Heart left ventricle (tissue), 16 donors: ENCODE measurements around the gene GRID2IP. TPM values are rescaled to one million over a fixed set of nuclear protein-coding genes. Genes with fewer than 3 reads are reported as not detected.
A peak's percentile ranks its signal among the peaks of the same experiment; 100 is the strongest.

Source experiments
- ATAC-seq, 4 donors: fragments of 200-7000 bp; cut with Tn5 transposase; one replicate each; pipeline ENCODE4 v1.9.1; 2020 to 2022; ENCODE audit warnings: moderate library complexity in 4 of 4, mild to moderate bottlenecking in 3 of 4, moderate number of reproducible peaks in 1 of 4
- DNase-seq, 5 donors: peaks; one replicate each; pipeline ENCODE4 v3.0.0-alpha.2; 2020
- H3K27ac ChIP-seq, 12 donors: fragments of 200-600 bp; sonication (generic) in 4 of 12; one replicate each; pipeline versions ENCODE4 v1.5.0 to v1.8.0; 2016 to 2022; ENCODE audit warnings: mild to moderate bottlenecking in 2 of 12
- H3K27me3 ChIP-seq, 9 donors: fragments of 200-600 bp; sonication (generic) in 2 of 9; one replicate each; pipeline versions ENCODE4 v1.5.1 to v1.8.0; 2016 to 2022; ENCODE audit warnings: mild to moderate bottlenecking in 3 of 9
- H3K36me3 ChIP-seq, 9 donors: fragments of 200-600 bp; sonication (generic) in 2 of 9; one replicate each; pipeline versions ENCODE4 v1.5.0 to v1.8.0; 2018 to 2022; ENCODE audit warnings: mild to moderate bottlenecking in 2 of 9
- H3K4me1 ChIP-seq, 12 donors: fragments of 200-600 bp; sonication (generic) in 4 of 12; one replicate each; pipeline versions ENCODE4 v1.5.0 to v1.8.0; 2016 to 2022; ENCODE audit warnings: mild to moderate bottlenecking in 3 of 12
- H3K4me3 ChIP-seq, 12 donors: fragments of 200-600 bp; sonication (generic) in 4 of 12; one replicate each; pipeline versions ENCODE4 v1.5.0 to v1.8.0; 2017 to 2022; ENCODE audit warnings: mild to moderate bottlenecking in 9 of 12, moderate library complexity in 4 of 12
- H3K9me3 ChIP-seq, 12 donors: fragments of 200-600 bp; sonication (generic) in 4 of 12; one replicate each; pipeline versions ENCODE4 v1.5.0 to v1.8.0; 2016 to 2022; ENCODE audit warnings: mild to moderate bottlenecking in 1 of 12
- POLR2A ChIP-seq, 2 donors: fragments of 450-650 bp; IDR thresholded peaks; one replicate each; pipeline ENCODE4 v1.6.1; 2017; ENCODE audit warnings: antibody characterized with exemption in 2 of 2, mild to moderate bottlenecking in 2 of 2, moderate library complexity in 2 of 2
- WGBS, 4 donors: extraction: QIAGEN DNeasy Blood & Tissue Kit in 2 of 4; methylation state at CpG; one replicate each; pipeline versions ENCODE4 v1.1.5 to v1.1.7; 2013 to 2018; 5-methylcytosine and 5-hydroxymethylcytosine counted together
- intact Hi-C, 10 donors: fragments of 100-400 bp; cut with DNase I; formaldehyde crosslinking; loops; one replicate each; pipeline versions ENCODE4 v1.11.1 to v1.14.2; 2022
- polyA plus RNA-seq, 2 donors: library from polyadenylated mRNA; stranded (reverse); fragments of 200-250 nt; gene quantifications; one replicate each; pipeline ENCODE4 v1.2.3, GENCODE V29; 2013
- total RNA-seq, 9 donors: library from RNA; depleted of rRNA in 2 of 9; stranded (reverse); fragments of >200 nt in 2 of 9; fragmentation: NEBNext Ultra II Directional in 3 of 9; extraction: Animal tissue kit (Norgen Biotek cat#: 25700) in 3 of 9; gene quantifications; one replicate each; pipeline versions ENCODE4 v1.1.0 to v1.2.4, GENCODE V29; 2016 to 2023
- TF ChIP-seq, protein P1 (sequence below), 12 donors: fragments of 200-600 bp; sonication (generic) in 4 of 12; IDR thresholded peaks; one replicate each; pipeline versions ENCODE4 v1.5.0 to v1.8.0; 2018 to 2022; ENCODE audit warnings: antibody characterized with exemption in 12 of 12, mild to moderate bottlenecking in 5 of 12
- donor health status: ischemic (EF 13 %, LVEDD 7.1; RV severe dilation, severe dysfunction).
- donor health status: healthy with polysubstance abuse.
- donor health status: DM: no; HTN: yes; CAD: no.
- donor health status: DM: no; HTN: no; CAD: no.
- donor health status: ischemic (EF 25% LVEDD 6.9; RV normal size, moderate dysfunction).
- donor health status: ischemic (EF 25% LVEDD 5.7; RV mildly dilated, moderate dysfunction).
- donor health status: healthy.
- donor health status: DM: yes; HTN: yes; CAD: no.
- donor health status: ischemic (EF 35%, LVEDD 5.7; RV mildly dilated, moderate dysfunction).
- donor health status: nonischemic (EF 11% LVEDD 7.7; RV severe dilation, severe dysfunction).
- donor health status: DM: yes; HTN: yes; CAD: no.
- donor health status: PGD.
- donor health status: ischemic (EF 29% LVEDD 5.4; RV normal size, mild dysfunction).
- donor health status: nonischemic (EF 23%, LVEDD 6.1; RV moderate dilation, normal function).

Gene GRID2IP
- total and polyA plus RNA-seq, 11 donors, result 0.01 to 0.16 (median 0.08) TPM; not detected in 7

- WGBS, 4 donors, result 71 to 82% (median 78%) methylated on average over 13 to 14 of the region's 14 CpGs
- H3K36me3 ChIP-seq, result peaks cover 0 to 18% (median 12%) of the 10 kb centered on the region in 9 donors
- peak overlapping the region in 10 of 12 donors; percentile 56 to 93 (median 74) for H3K4me3 ChIP-seq
- H3K4me1 ChIP-seq, result peaks cover 0 to 16% (median 5%) of the 10 kb centered on the region in 12 donors
- intact Hi-C loops, result loop anchor here in 3 of 10 donors (5.0 to 10.0 kb wide), 3 partner anchors 61 to 156 kb away; partner anchors contain the start of gene ZNF12 (in 1 of the 3)
- peak overlapping the region in 9 of 12 donors; percentile 87 to 98 (median 94) for H3K27ac ChIP-seq
- no peak for ATAC-seq
- H3K27me3 ChIP-seq, result no peaks in the 10 kb centered on the region
- no peaks in the 10 kb centered on the region for H3K9me3 ChIP-seq
- peak in 2 of 5 donors; percentile 35 to 48 for DNase-seq
- TF ChIP-seq, protein P1, sequence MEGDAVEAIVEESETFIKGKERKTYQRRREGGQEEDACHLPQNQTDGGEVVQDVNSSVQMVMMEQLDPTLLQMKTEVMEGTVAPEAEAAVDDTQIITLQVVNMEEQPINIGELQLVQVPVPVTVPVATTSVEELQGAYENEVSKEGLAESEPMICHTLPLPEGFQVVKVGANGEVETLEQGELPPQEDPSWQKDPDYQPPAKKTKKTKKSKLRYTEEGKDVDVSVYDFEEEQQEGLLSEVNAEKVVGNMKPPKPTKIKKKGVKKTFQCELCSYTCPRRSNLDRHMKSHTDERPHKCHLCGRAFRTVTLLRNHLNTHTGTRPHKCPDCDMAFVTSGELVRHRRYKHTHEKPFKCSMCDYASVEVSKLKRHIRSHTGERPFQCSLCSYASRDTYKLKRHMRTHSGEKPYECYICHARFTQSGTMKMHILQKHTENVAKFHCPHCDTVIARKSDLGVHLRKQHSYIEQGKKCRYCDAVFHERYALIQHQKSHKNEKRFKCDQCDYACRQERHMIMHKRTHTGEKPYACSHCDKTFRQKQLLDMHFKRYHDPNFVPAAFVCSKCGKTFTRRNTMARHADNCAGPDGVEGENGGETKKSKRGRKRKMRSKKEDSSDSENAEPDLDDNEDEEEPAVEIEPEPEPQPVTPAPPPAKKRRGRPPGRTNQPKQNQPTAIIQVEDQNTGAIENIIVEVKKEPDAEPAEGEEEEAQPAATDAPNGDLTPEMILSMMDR (IDR thresholded peaks at IDR 0.05), result no peak
- no peak for TF ChIP-seq POLR2A (IDR thresholded peaks at IDR 0.05)
Observed at GRCh38 chr7:6576024-6576866, 25.0 kb upstream of the GRID2IP start.

GRCh38 chr7:6575281-6576023, 24.2 kb upstream of the GRID2IP start:
- intact Hi-C loops, result loop anchor here in 3 of 10 donors (5.0 to 10.0 kb wide), 3 partner anchors 61 to 157 kb away; partner anchors contain the start of gene ZNF12 (in 1 of the 3)
- Histone ChIP-seq H3K9me3 (no peaks in the 10 kb centered on the region), H3K4me3 (no peak overlapping the region), H3K4me1 (peaks cover 0 to 16% (median 5%) of the 10 kb centered on the region in 12 donors), H3K27ac (no peak overlapping the region), H3K27me3 (no peaks in the 10 kb centered on the region), H3K36me3 (peaks cover 0 to 10% (median 5%) of the 10 kb centered on the region in 9 donors)
- ATAC-seq (no peak), DNase-seq (no peak)
- no peak for TF ChIP-seq POLR2A (IDR thresholded peaks at IDR 0.05)
- TF ChIP-seq, protein P1 (IDR thresholded peaks at IDR 0.05), result no peak
- 79 to 80% (median 80%) methylated on average over 8 to 9 of the region's 9 CpGs for WGBS, 4 donors

GRCh38 chr7:6571160-6571779, 20.0 kb upstream of the GRID2IP start:
- no peak overlapping the region for H3K27ac ChIP-seq
- WGBS, 4 donors, result 58 to 64% (median 64%) methylated on average over 7 of the region's 7 CpGs
- peak in 1 of 5 donors; percentile 4 for DNase-seq
- H3K4me1 ChIP-seq, result peaks cover 0 to 2% (median 0%) of the 10 kb centered on the region in 12 donors
- ATAC-seq, result no peak
- H3K4me3 ChIP-seq, result no peak overlapping the region
- no peaks in the 10 kb centered on the region for H3K9me3 ChIP-seq
- no peak for TF ChIP-seq POLR2A (IDR thresholded peaks at IDR 0.05)
- TF ChIP-seq, protein P1 (IDR thresholded peaks at IDR 0.05), result no peak
- H3K36me3 ChIP-seq, result no peaks in the 10 kb centered on the region
- intact Hi-C loops, result loop anchor here in 1 of 10 donors (10.0 kb wide), 1 partner anchor 56 kb away; no protein-coding TSS in a partner anchor
- no peaks in the 10 kb centered on the region for H3K27me3 ChIP-seq
